OCI-LY7 (cell line): ENCODE data around the gene RCE1. TPM values are rescaled to one million over a fixed set of nuclear protein-coding genes. Genes with fewer than 3 reads are reported as not detected.
"Not testable (repeated sequence)": the region's sequence is repeated elsewhere in the genome, so short reads cannot be mapped to it uniquely, and the experiment has no call there.

Source experiments
- Bru-seq: library from RNA; stranded (reverse); fragments of 400-500 nt; gene quantifications from one replicate; lab custom pipeline; 2021; lab: Mats Ljungman, UMichigan
- BruChase-seq, 2 experiments: library from RNA; stranded (reverse); fragments of 400-500 nt; gene quantifications; one replicate each; lab custom pipeline; 2021; lab: Mats Ljungman, UMichigan
- BruUV-seq: library from RNA; stranded (reverse); fragments of 400-500 nt; replicated peaks from 2 replicates; lab custom pipeline; 2021; lab: Mats Ljungman, UMichigan
- CTCF ChIA-PET: fragments of 300-600 bp; sonication (Branson Sonifier 250); formaldehyde crosslinking; loops from one replicate; lab custom pipeline; 2022; ENCODE audit warnings: antibody characterized with exemption; ENCODE audit not compliant: unreplicated experiment; lab: Charles Lee
- POLR2A ChIA-PET: fragments of 300-600 bp; sonication (Branson Sonifier 250); formaldehyde crosslinking; loops from one replicate; lab custom pipeline; 2022; ENCODE audit warnings: antibody characterized with exemption; lab: Charles Lee
- DNase-seq: peaks from one replicate; pipeline ENCODE4 v3.0.0-alpha.2; 2015; ENCODE audit warnings: low spot score
- H2AFZ ChIP-seq: fragments of 200-600 bp; sonication (generic), shearing (Covaris generic); 2 replicates; pipeline ENCODE4 v1.6.1; 2014; ENCODE audit warnings: mild to moderate bottlenecking, antibody characterized with exemption, low read length, moderate library complexity
- H3K27ac ChIP-seq: fragments of 200-600 bp; sonication (generic); 2 replicates; pipeline ENCODE4 v1.5.1; 2014; ENCODE audit warnings: mixed run types, low read depth, mild to moderate bottlenecking, moderate library complexity, low read length, inconsistent platforms; ENCODE audit not compliant: poor library complexity, severe bottlenecking
- H3K36me3 ChIP-seq: fragments of 200-600 bp; sonication (generic); 2 replicates; pipeline ENCODE4 v1.6.1; 2014; ENCODE audit warnings: mild to moderate bottlenecking, antibody characterized with exemption, low read length, moderate library complexity, mixed read lengths; ENCODE audit not compliant: insufficient read depth
- H3K4me1 ChIP-seq: fragments of 200-600 bp; sonication (generic); 2 replicates; pipeline ENCODE4 v1.5.1; 2014; ENCODE audit warnings: mild to moderate bottlenecking, low read length; ENCODE audit not compliant: insufficient read depth, poor library complexity, severe bottlenecking
- H3K4me2 ChIP-seq: fragments of 200-600 bp; sonication (generic); 2 replicates; pipeline ENCODE4 v1.6.1; 2014; ENCODE audit warnings: mild to moderate bottlenecking, low read length
- H3K4me3 ChIP-seq: fragments of 200-600 bp; sonication (generic); 2 replicates; pipeline ENCODE4 v1.5.1; 2014; ENCODE audit warnings: mild to moderate bottlenecking, low read depth, low read length; ENCODE audit not compliant: poor library complexity, severe bottlenecking
- H3K79me2 ChIP-seq: fragments of 200-600 bp; sonication (generic); 2 replicates; pipeline ENCODE4 v1.6.1; 2016; ENCODE audit warnings: low read depth, mild to moderate bottlenecking, low read length, moderate library complexity, mixed read lengths; ENCODE audit not compliant: insufficient read depth
- H3K9me2 ChIP-seq: fragments of 200-600 bp; sonication (generic); 2 replicates; pipeline ENCODE4 v1.6.1; 2016; ENCODE audit warnings: mild to moderate bottlenecking, low read length, mixed read lengths; ENCODE audit not compliant: insufficient read depth
- H3K9me3 ChIP-seq: fragments of 200-600 bp; sonication (generic); 2 replicates; pipeline ENCODE4 v1.6.1; 2014; ENCODE audit warnings: mild to moderate bottlenecking, mixed run types, low read length, mixed read lengths
- H4K20me1 ChIP-seq: fragments of 200-600 bp; sonication (generic); 2 replicates; pipeline ENCODE4 v1.6.1; 2014; ENCODE audit warnings: mild to moderate bottlenecking, antibody characterized with exemption, low read length, moderate library complexity, mixed read lengths; ENCODE audit not compliant: insufficient read depth
- EZH2phosphoT487 ChIP-seq: fragments of 200-600 bp; sonication (generic); IDR thresholded peaks from 2 replicates; pipeline ENCODE4 v1.6.1; 2018; ENCODE audit warnings: low read depth, borderline replicate concordance, mild to moderate bottlenecking, mixed run types, antibody characterized with exemption, low read length, moderate library complexity, mixed read lengths
- intact Hi-C: fragments of 100-400 bp; cut with micrococcal nuclease; formaldehyde crosslinking; loops from one replicate; pipeline ENCODE4 v1.10.0; 2022; ENCODE audit not compliant: unreplicated experiment
- long read RNA-seq: library from polyadenylated mRNA; stranded (forward); transcript quantifications from one replicate; pipeline ENCODE4 v2.0.0, GENCODE V29; 2022
- total RNA-seq, 2 experiments: library from RNA; depleted of rRNA in 1 of 2; stranded (reverse); fragments of >200 nt in 1 of 2; shearing (Covaris generic) in 1 of 2; gene quantifications; 2 replicates each; pipeline ENCODE4 v1.2.3, GENCODE V29; 2014 to 2022
- TF ChIP-seq, protein P1 (sequence below): fragments of 200-600 bp; sonication (generic); conservative IDR thresholded peaks from 2 replicates; pipeline ENCODE4 v1.5.1; 2014; ENCODE audit warnings: mild to moderate bottlenecking, antibody characterized with exemption, low read length, moderate library complexity, mixed read lengths

RCE1 gene, protein sequence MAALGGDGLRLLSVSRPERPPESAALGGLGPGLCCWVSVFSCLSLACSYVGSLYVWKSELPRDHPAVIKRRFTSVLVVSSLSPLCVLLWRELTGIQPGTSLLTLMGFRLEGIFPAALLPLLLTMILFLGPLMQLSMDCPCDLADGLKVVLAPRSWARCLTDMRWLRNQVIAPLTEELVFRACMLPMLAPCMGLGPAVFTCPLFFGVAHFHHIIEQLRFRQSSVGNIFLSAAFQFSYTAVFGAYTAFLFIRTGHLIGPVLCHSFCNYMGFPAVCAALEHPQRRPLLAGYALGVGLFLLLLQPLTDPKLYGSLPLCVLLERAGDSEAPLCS
- total RNA-seq (2014; rRNA removed; shearing (Covaris generic)) (45.3 and 62.9 TPM in 2 replicates), total RNA-seq (2022) (31.6 and 34.9 TPM in 2 replicates), Bru-seq, nascent RNA (percentile 62 among the genes with signal in this experiment), BruChase-seq, experiment 1, labeled RNA remaining after a 6-hour chase (percentile 74 among the genes with signal in this experiment), BruChase-seq, experiment 2, labeled RNA remaining after a 2-hour chase (percentile 81 among the genes with signal in this experiment)
- long read RNA-seq, transcript RCE1-201 (8 exons, 1,485 nt): major isoform, 25 of 43 reads
- long read RNA-seq, transcript RCE1-203 (8 exons, 1,428 nt): minor isoform, 6 of 43 reads
- long read RNA-seq, partial matches to known transcripts: 2 of 43 reads
- long read RNA-seq, other reads (novel, unspliced or antisense): 8 of 43 reads

DNA sequence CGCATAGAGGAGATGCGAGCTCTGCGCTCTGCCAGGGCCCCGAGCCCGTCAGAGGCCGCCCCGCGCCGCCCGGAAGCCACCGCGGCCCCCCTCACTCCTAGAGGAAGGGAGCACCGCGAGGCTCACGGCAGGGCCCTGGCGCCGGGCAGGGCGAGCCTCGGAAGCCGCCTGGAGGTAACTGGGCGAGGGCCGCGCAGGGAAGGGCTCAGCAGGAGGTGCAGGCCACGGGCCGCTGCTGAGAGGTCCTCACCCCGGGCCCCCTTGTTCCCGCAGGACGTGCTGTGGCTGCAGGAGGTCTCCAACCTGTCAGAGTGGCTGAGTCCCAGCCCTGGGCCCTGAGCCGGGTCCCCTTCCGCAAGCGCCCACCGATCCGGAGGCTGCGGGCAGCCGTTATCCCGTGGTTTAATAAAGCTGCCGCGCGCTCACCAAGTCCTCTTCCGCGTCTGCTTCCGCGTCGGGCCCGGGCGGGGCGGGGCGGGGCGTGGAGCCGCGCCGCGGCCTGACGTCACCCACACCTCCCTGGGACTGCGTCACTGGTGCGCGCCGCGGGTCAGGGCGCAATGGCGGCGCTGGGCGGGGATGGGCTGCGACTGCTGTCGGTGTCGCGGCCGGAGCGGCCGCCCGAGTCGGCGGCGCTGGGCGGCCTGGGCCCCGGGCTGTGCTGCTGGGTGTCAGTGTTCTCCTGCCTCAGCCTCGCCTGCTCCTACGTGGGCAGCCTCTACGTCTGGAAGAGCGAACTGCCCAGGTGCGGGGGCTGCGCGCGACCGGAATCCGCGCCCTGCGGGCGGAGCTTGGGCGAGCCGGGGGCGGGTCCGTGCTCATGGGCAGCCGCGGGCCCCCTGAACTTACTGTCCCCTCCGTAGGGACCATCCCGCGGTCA, at the start of gene RCE1:
Gene RCE1, plus strand, starts transcription at position 546 of the 880 bp plus-strand sequence. Its CDS starts 15 bp downstream, at position 561.
- ChIA-PET CTCF (interaction anchor here (0.6 kb wide), 1 partner anchor 327 kb away, joined by 4 read pairs; no protein-coding TSS in a partner anchor), POLR2A (interaction anchor here (0.7 to 1.4 kb wide), 4 partner anchors 9 to 327 kb away, joined by 4 to 6 read pairs (median 5); no protein-coding TSS in a partner anchor)
- peak within 1 kb of the TSS; percentile 92 for H3K4me3 ChIP-seq
- H3K27ac ChIP-seq: peak within 1 kb of the TSS; percentile 81
- H3K4me2 ChIP-seq: peak within 1 kb of the TSS; percentile 93
- no peaks in the 10 kb centered on the region for H3K9me3 ChIP-seq
- intact Hi-C loops: loop anchor here (1.0 to 5.0 kb wide), 3 partner anchors 13 to 361 kb away; partner anchors contain the start of gene DPP3
- no peak for TF ChIP-seq EZH2phosphoT487
- TF ChIP-seq, protein P1, sequence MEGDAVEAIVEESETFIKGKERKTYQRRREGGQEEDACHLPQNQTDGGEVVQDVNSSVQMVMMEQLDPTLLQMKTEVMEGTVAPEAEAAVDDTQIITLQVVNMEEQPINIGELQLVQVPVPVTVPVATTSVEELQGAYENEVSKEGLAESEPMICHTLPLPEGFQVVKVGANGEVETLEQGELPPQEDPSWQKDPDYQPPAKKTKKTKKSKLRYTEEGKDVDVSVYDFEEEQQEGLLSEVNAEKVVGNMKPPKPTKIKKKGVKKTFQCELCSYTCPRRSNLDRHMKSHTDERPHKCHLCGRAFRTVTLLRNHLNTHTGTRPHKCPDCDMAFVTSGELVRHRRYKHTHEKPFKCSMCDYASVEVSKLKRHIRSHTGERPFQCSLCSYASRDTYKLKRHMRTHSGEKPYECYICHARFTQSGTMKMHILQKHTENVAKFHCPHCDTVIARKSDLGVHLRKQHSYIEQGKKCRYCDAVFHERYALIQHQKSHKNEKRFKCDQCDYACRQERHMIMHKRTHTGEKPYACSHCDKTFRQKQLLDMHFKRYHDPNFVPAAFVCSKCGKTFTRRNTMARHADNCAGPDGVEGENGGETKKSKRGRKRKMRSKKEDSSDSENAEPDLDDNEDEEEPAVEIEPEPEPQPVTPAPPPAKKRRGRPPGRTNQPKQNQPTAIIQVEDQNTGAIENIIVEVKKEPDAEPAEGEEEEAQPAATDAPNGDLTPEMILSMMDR: no peak
- peak within 1 kb of the TSS; percentile 15; the same call in 1 of the 2 replicates for H2AFZ ChIP-seq
- H3K4me1 ChIP-seq: peaks cover 39% of the 10 kb centered on the region
- peaks cover 7% of the 10 kb centered on the region for H4K20me1 ChIP-seq
- DNase-seq: peak; percentile 93
- peaks cover 46% of the 10 kb centered on the region for H3K79me2 ChIP-seq
- no peaks in the 10 kb centered on the region for H3K9me2 ChIP-seq
- no TSS peak for BruUV-seq
- H3K36me3 ChIP-seq: peaks cover 65% of the 10 kb centered on the region; the same call in 1 of the 2 replicates

DNA sequence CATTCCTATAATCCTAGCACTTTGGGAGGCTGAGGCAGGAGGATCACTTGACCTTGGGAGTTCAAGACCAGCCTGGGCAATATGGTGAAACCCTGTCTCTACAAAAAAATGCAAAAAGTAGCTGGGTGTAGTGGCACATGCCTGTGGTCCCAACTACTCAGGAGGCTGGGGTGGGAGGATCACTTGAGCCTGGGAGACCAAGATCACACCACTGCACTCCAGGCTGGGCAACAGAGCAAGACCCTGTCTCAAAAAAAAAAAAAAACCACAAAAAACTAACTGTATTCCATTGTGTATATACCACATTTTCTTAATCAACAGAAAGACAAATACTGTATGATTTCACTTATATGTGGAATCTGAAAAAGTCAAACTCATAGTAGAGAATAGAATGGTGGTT, 43.4 kb upstream of the RCE1 start:
- Histone ChIP-seq H3K4me2 (peak overlapping the region; percentile 83), H3K27ac (peak overlapping the region; percentile 99), H3K36me3 (peaks cover 32% of the 10 kb centered on the region), H3K4me1 (peaks cover 83% of the 10 kb centered on the region), H3K9me3 (peaks cover 11% of the 10 kb centered on the region; the same call in 1 of the 2 replicates)
- H3K4me3 ChIP-seq, H3K79me2 ChIP-seq, CTCF ChIA-PET, BruUV-seq, H2AFZ ChIP-seq, H4K20me1 ChIP-seq, DNase-seq, H3K9me2 ChIP-seq: not testable (repeated sequence)
- intact Hi-C loops: loop anchor here (2.0 to 5.0 kb wide), 2 partner anchors 32 to 55 kb away; a partner anchor contains a TSS
- POLR2A ChIA-PET: interaction anchor here (0.7 to 1.4 kb wide), 5 partner anchors 8 to 52 kb away, joined by 3 to 6 read pairs (median 4); no protein-coding TSS in a partner anchor
